Fibroblast of villous mesenchyme (primary cell): Measurements from ENCODE around the gene NUAK1. TPM values are rescaled to one million over a fixed set of nuclear protein-coding genes. Genes with fewer than 3 reads are reported as not detected.
A peak's percentile ranks its signal among the peaks of the same experiment; 100 is the strongest.
"Not testable (repeated sequence)": the region's sequence is repeated elsewhere in the genome, so short reads cannot be mapped to it uniquely, and the experiment has no call there.

ENCODE experiments used
- DNase-seq: peaks from one replicate; pipeline ENCODE4 v3.0.0-alpha.2; 2010; ENCODE audit warnings: low read depth
- H3K4me3 ChIP-seq: 2 replicates; pipeline ENCODE4 v1.5.1; 2011; ENCODE audit warnings: low read depth, mild to moderate bottlenecking, low read length
- CTCF ChIP-seq: IDR thresholded peaks from 2 replicates; pipeline ENCODE4 v1.5.1; 2012; ENCODE audit warnings: low read depth, mild to moderate bottlenecking, low read length; ENCODE audit not compliant: insufficient read depth
- total RNA-seq: library from RNA; depleted of rRNA; stranded (reverse); fragments of >200 nt; gene quantifications from 2 replicates; pipeline ENCODE4 v1.2.3, GENCODE V29; 2012

NUAK1 gene
- total RNA-seq, 1 donor, result 84.6 TPM

GRCh38 chr12:106022568-106023012 is 116.2 kb downstream of the NUAK1 start:
- H3K4me3 ChIP-seq, result no peak overlapping the region
- TF ChIP-seq CTCF, result no peak
- peak; percentile 53 for DNase-seq

DNA sequence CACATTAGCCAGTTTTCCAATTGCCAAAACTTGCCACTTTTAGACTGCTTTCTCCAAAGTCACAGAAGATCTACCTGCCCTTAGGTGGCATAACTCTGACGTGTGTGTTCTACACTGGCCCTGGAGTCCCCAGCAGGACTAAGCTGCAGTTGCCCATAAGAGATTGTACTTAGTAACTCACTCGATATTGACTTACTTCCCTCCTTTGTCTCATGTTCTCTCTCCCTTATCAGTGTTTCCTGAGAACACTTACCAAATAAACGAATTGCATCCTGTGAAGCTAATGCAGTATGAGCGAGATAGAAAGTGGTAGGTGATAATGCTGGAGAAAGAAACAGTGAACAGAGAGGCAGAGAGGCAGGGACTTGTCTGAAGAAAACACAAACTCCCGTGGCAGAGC is 117.2 kb downstream of the NUAK1 start:
- no peak for TF ChIP-seq CTCF
- no peak overlapping the region for H3K4me3 ChIP-seq
- DNase-seq, result no peak

DNA sequence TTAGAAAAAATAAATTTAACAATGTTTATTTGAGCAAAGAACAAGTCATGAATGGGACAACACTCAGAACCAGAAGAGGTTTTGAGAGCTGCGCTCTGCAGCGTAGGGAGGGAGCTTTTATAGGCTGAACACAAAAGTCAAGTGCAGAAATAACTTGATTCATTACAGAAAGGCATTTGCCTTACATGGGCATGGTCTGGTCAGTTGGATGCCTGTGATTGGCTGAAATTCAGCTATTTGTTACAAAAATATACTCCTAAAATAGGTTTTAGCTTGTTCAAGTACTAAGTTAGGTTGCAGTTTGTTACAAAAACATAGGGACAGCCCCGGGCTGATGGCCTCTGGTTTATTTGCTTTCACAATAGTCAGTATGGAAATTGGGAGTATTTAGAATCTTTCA is 118.0 kb downstream of the NUAK1 start:
- TF ChIP-seq CTCF, result no peak
- no peak overlapping the region for H3K4me3 ChIP-seq
- no peak for DNase-seq

DNA sequence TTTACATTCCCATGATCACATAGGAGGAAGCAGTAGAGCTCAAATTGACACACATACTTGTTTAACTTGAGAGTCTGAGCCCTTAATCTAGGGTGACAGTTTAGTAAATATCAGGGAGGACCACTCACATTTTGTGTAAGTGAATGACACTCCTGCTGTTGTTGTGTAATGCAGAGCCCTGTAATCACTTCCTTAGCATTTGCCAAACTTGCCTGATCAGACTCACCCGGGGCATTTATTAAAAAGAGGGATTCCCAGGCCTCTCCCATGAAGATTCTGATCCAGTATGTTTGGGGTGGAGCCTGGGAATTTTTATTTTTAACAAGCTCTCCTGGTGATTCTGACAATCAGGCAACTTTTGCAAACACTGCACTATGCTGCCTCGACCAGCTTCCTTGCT is 119.6 kb downstream of the NUAK1 start:
- no peak overlapping the region for H3K4me3 ChIP-seq
- DNase-seq, result no peak
- TF ChIP-seq CTCF, result no peak

DNA sequence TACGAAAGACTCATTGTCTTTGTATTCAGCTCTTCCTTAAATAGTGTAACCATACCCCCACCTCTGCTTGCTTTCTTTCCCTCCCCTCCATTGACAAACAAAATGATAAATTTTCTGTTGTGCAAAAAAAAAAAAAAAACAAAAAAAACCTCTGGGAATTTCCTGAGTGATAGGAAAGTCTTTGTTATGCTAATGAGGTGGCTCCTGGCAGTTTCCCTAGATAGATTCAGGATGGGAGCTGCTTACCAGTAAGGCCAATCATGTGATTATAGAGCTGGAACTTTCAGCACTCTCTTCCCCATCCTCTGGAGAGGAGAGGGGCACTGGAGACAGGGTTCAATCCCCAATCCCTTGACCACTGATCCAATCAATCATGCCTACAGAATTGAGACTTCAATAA is 120.5 kb downstream of the NUAK1 start:
- no peak for DNase-seq
- H3K4me3 ChIP-seq, result no peak overlapping the region
- TF ChIP-seq CTCF, result no peak

DNA sequence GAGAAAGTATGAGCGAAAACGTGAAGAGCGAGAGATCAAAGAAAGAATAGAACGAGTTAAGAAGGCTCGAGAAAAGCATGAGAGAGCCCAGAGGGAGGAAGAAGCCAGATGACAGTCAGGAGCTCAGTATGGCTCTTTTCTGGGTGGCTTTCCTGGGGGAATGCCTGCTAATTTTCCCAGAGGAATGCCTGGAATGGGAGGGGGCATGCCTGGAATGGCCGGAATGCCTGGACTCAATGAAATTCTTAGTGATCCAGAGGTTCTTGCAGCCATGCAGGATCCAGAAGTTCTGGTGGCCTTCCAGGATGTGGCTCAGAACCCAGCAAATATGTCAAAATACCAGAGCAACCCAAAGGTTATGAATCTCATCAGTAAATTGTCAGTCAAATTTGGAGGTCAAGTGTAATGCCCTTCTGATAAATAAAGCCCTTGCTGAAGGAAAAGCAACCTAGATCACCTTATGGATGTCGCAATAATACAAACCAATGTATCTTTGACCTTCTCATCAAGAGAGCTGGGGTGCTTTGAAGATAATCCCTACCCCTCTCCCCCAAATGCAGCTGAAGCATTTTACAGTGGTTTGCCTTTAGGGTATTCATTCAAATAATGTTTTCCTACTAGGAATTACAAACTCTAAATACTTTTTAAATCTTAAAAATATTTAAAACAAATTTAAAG is 122.0 kb downstream of the NUAK1 start:
- H3K4me3 ChIP-seq, DNase-seq: not testable (repeated sequence)

DNA sequence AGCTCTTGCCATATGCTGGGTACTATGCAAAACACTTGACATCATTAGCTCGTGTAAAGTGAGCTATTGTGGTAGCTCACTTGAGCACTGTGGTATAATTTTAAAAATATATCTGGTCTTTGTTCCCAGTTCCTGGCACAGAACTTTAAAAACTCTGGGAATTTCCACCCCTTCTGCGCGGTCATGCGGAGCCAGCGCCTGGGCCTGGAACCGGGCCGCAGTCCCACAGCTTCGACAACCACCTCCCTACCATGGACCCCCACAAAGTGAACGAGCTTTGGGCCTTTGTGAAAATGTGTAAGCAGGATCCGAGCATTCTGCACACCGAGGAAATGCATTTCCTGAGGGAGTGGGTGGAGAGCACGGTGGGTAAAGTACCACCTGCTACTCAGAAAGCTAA is 123.1 kb downstream of the NUAK1 start:
- no peak for DNase-seq
- H3K4me3 ChIP-seq, result no peak overlapping the region
- no peak for TF ChIP-seq CTCF
